Measurements from ENCODE around the gene AMPH. TPM values are rescaled to one million over a fixed set of nuclear protein-coding genes. Genes with fewer than 3 reads are reported as not detected.
"Not testable (repeated sequence)": the region's sequence is repeated elsewhere in the genome, so short reads cannot be mapped to it uniquely, and the experiment has no call there.

The AMPH gene
- total RNA-seq, 2 experiments from 2014 or later = 0.07 TPM; not detected in 1

GRCh38 chr7:38350777-38351176, 280.4 kb downstream of the AMPH start:
- DNase-seq; intact Hi-C loops (cut with micrococcal nuclease); H3K27me3 Mint-ChIP-seq (ENCODE audit: low read depth); H3K36me3 Mint-ChIP-seq (ENCODE audit: low read depth); H3K9me3 Mint-ChIP-seq: not testable (repeated sequence)
- Mint-ChIP-seq H3K4me3 (peak overlapping the region; percentile 79), H3K4me1 (ENCODE audit: low read depth) (peaks cover 24% of the 10 kb centered on the region), H3K27ac (peak overlapping the region; percentile 96)
- CTCF ChIA-PET = interaction anchor here (0.7 kb wide), 1 partner anchor 15 kb away, joined by 3 read pairs; no protein-coding TSS in a partner anchor

GRCh38 chr7:38349869-38350583, 281.1 kb downstream of the AMPH start:
- H3K27me3 Mint-ChIP-seq (ENCODE audit: low read depth); intact Hi-C loops (cut with micrococcal nuclease); H3K9me3 Mint-ChIP-seq; H3K36me3 Mint-ChIP-seq (ENCODE audit: low read depth): not testable (repeated sequence)
- Mint-ChIP-seq H3K4me3 (peak overlapping the region; percentile 79), H3K27ac (peak overlapping the region; percentile 96), H3K4me1 (ENCODE audit: low read depth) (peaks cover 25% of the 10 kb centered on the region)
- peak; percentile 65 for DNase-seq
- CTCF ChIA-PET = interaction anchor here (0.6 to 1.1 kb wide), 6 partner anchors 9 to 127 kb away, joined by 3 to 4 read pairs (median 4); no protein-coding TSS in a partner anchor

- H3K36me3 Mint-ChIP-seq (ENCODE audit: low read depth); intact Hi-C loops (cut with micrococcal nuclease); H3K9me3 Mint-ChIP-seq; H3K27me3 Mint-ChIP-seq (ENCODE audit: low read depth); DNase-seq: not testable (repeated sequence)
- H3K4me3 Mint-ChIP-seq = peak overlapping the region; percentile 79
- H3K4me1 Mint-ChIP-seq (ENCODE audit: low read depth) = peaks cover 28% of the 10 kb centered on the region
- CTCF ChIA-PET = interaction anchor here (0.6 to 1.9 kb wide), 6 partner anchors 9 to 127 kb away, joined by 3 to 5 read pairs (median 4); no protein-coding TSS in a partner anchor
- H3K27ac Mint-ChIP-seq = peak overlapping the region; percentile 96
Measured at GRCh38 chr7:38349126-38349795, 281.9 kb downstream of the AMPH start.

DNA sequence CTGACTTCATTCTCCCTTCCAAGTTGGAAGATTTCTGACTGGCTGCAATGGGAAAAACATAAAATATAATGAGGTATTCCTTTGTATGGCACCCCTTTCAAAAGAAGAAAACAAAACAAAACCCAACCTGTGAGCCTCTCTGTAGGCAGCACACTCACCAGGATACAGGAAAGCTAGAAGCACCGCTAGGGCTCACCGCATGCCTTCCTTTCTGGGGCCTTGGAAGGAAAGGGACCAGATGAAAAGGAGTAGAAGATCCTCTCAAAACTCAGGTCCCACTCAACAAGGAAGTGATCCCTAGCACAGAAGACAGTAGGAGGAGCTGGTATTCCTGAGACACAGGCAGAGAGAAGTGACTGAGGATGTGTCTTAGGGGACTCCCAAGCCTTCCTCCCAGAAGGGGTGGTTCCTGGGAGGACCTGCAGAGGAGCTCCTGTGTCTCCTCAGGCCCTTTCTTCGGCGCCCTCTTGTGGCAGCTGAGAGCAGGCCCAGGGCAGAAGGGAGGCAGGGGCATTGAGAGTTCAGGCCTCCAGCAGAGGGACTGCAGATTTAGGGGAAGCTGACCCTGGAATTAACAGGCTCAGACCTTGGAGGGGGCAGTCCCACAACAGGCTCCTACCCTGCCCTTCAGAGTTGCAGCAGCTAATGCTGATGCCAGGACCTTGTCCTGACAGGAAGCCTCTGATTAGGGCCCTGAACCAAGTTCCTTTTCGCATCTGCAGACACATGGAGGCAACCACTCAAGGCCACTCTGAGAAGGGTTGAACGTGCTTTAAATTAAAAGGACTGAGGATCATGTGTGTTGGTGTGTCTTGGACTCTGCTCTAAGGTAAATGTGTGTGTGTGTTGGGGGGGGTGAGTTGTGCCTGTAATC, 285.6 kb downstream of the AMPH start:
- Mint-ChIP-seq H3K27ac (peak overlapping the region; percentile 64), H3K4me1 (ENCODE audit: low read depth) (peaks cover 42% of the 10 kb centered on the region), H3K4me3 (peak overlapping the region; percentile 45)
- DNase-seq = peak; percentile 81
- CTCF ChIA-PET = interaction anchor here (0.6 to 3.3 kb wide), 12 partner anchors 10 to 857 kb away, joined by 3 to 45 read pairs (median 6); no protein-coding TSS in a partner anchor
- not testable (repeated sequence) for H3K36me3 Mint-ChIP-seq (ENCODE audit: low read depth); H3K27me3 Mint-ChIP-seq (ENCODE audit: low read depth); H3K9me3 Mint-ChIP-seq
- intact Hi-C loops (cut with micrococcal nuclease) = loop anchor here (1.0 kb wide), 2 partner anchors 10 to 13 kb away; no protein-coding TSS in a partner anchor

GRCh38 chr7:38344741-38345140, 286.4 kb downstream of the AMPH start:
- H3K4me3 Mint-ChIP-seq = peak overlapping the region; percentile 45
- H3K27me3 Mint-ChIP-seq (ENCODE audit: low read depth); H3K9me3 Mint-ChIP-seq; H3K36me3 Mint-ChIP-seq (ENCODE audit: low read depth): not testable (repeated sequence)
- peak overlapping the region; percentile 70 for H3K27ac Mint-ChIP-seq
- peak; percentile 47 for DNase-seq
- CTCF ChIA-PET = interaction anchor here (0.8 to 3.3 kb wide), 9 partner anchors 9 to 129 kb away, joined by 3 to 45 read pairs (median 6); no protein-coding TSS in a partner anchor
- intact Hi-C loops (cut with micrococcal nuclease) = loop anchor here (1.0 kb wide), 2 partner anchors 9 to 14 kb away; no protein-coding TSS in a partner anchor
- H3K4me1 Mint-ChIP-seq (ENCODE audit: low read depth) = peaks cover 47% of the 10 kb centered on the region

DNA sequence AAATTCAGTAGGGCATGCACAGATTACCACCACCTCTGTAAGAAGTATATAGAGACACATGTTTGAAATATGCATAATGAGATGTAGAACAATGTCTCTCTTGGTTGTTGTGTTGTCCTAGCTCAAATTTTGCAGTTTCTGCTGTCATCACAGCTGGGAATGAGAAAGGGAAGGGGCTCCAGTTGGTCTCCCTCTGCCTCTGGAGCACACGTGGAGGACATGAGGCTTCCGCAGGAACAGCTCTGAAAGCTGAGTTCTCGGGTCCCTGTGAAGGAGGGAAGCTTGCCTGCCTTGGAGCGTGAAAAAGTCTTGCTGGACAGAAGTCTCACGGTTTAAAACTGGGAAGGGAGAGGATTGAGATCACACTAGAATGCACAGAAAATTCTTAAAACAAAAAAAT, 289.0 kb downstream of the AMPH start:
- CTCF ChIA-PET = interaction anchor here (1.1 kb wide), 1 partner anchor 12 kb away, joined by 3 read pairs; no protein-coding TSS in a partner anchor
- H3K36me3 Mint-ChIP-seq (ENCODE audit: low read depth); H3K27ac Mint-ChIP-seq; H3K27me3 Mint-ChIP-seq (ENCODE audit: low read depth); H3K9me3 Mint-ChIP-seq; intact Hi-C loops (cut with micrococcal nuclease); DNase-seq: not testable (repeated sequence)
- Mint-ChIP-seq H3K4me1 (ENCODE audit: low read depth) (peaks cover 48% of the 10 kb centered on the region), H3K4me3 (peak overlapping the region; percentile 36)

DNA sequence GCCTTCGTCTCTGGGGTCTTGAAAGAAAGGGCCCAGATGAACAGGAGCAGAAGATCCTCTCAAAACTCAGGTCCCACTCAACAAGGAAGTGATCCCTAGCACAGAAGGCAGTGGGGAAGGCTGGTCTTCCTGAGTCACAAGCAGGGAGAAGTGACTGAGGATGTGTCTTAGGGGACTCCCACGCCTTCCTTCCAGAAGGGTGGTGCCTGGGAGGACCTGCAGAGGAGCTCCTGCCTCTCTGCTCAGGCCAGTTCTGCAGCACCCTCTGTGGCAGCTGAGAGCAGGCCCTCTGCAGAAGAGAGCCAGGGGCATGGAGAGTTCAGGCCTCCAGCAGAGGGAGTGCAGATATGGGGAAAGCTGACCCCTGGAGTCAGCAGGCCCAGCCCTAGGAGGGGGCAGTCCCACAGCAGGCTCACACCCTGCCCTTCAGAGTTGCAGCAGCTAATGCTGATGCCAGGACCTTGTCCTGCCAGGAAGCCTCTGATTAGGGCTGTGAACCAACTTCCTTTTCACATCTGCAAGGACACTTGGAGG, 289.9 kb downstream of the AMPH start:
- H3K27ac Mint-ChIP-seq; DNase-seq; intact Hi-C loops (cut with micrococcal nuclease); H3K4me3 Mint-ChIP-seq; H3K36me3 Mint-ChIP-seq (ENCODE audit: low read depth); H3K27me3 Mint-ChIP-seq (ENCODE audit: low read depth); H3K9me3 Mint-ChIP-seq: not testable (repeated sequence)
- H3K4me1 Mint-ChIP-seq (ENCODE audit: low read depth) = peaks cover 53% of the 10 kb centered on the region
- CTCF ChIA-PET = interaction anchor here (1.0 to 2.4 kb wide), 3 partner anchors 18 to 125 kb away, joined by 3 to 15 read pairs (median 8); no protein-coding TSS in a partner anchor

- DNase-seq = no peak
- Mint-ChIP-seq H3K36me3 (ENCODE audit: low read depth) (no peaks in the 10 kb centered on the region), H3K4me3 (no peak overlapping the region), H3K27me3 (ENCODE audit: low read depth) (no peaks in the 10 kb centered on the region), H3K9me3 (no peaks in the 10 kb centered on the region), H3K27ac (peak overlapping the region; percentile 36), H3K4me1 (ENCODE audit: low read depth) (peaks cover 53% of the 10 kb centered on the region)
- CTCF ChIA-PET = interaction anchor here (0.6 to 2.4 kb wide), 5 partner anchors 19 to 1588 kb away, joined by 3 to 15 read pairs (median 7); no protein-coding TSS in a partner anchor
- intact Hi-C loops (cut with micrococcal nuclease) = loop anchor here (5.0 kb wide), 1 partner anchor 32 kb away; no protein-coding TSS in a partner anchor
Measured at GRCh38 chr7:38339953-38340819, 291.0 kb downstream of the AMPH start.

DNA sequence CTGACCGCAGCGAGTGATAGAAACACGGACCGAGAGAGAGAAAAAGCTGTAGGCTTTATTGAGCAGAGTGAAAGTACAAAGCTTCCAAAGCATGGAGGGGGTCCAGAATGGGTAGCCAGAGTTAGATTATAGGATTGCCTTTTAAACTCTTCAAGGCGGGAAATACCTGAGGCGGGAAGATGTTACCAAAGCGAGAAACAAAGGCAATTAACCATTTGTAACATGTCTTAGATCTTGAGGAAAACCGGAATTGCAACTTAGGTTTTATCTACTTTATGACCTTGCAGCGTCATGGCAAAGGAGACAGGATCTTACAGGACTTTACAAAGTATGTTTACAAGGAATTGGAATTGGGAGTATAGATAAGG, 295.0 kb downstream of the AMPH start:
- CTCF ChIA-PET = interaction anchor here (0.9 to 3.5 kb wide), 26 partner anchors 9 to 227 kb away, joined by 3 to 80 read pairs (median 7); partner anchors contain the start of gene STARD3NL
- not testable (repeated sequence) for H3K27me3 Mint-ChIP-seq (ENCODE audit: low read depth); H3K9me3 Mint-ChIP-seq; H3K36me3 Mint-ChIP-seq (ENCODE audit: low read depth); DNase-seq
- Mint-ChIP-seq H3K4me1 (ENCODE audit: low read depth) (peaks cover 40% of the 10 kb centered on the region), H3K4me3 (peak overlapping the region; percentile 32), H3K27ac (peak overlapping the region; percentile 77)
- intact Hi-C loops (cut with micrococcal nuclease) = loop anchor here (5.0 kb wide), 1 partner anchor 36 kb away; no protein-coding TSS in a partner anchor

DNA sequence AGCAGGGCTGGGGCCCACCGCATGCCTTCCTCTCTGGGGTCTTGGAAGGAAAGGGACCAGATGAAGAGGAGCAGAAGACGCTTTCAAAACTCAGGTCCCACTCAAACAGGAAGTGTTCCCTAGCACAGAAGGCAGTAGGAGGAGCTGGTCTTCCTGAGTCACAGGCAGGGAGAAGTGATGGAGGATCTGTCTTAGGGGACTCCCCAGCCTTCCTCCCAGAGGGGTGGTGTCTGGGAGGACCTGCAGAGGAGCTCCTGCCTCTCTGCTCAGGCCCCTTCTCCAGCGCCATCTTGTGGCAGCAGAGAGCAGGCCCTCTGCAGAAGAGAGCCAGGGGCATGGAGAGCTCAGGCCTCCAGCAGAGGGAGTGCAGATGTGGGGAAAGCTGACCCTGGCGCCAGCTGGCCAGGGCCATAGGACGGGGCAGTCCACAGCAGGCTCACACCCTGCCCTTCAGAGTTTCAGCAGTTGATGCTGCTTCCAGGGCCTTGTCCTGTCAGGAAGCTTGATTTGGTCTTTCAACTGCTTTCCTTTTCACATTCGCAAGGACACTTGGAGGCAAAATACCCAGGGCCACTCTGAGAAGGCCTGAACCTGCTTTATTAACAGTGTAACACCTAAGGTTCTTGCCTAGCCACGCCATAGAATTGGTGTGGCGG, 295.6 kb downstream of the AMPH start:
- CTCF ChIA-PET = interaction anchor here (0.6 to 3.5 kb wide), 36 partner anchors 9 to 1739 kb away, joined by 3 to 80 read pairs (median 6); partner anchors contain the start of gene STARD3NL
- H3K27ac Mint-ChIP-seq = peak overlapping the region; percentile 77
- intact Hi-C loops (cut with micrococcal nuclease) = loop anchor here (1.0 to 5.0 kb wide), 4 partner anchors 10 to 228 kb away; no protein-coding TSS in a partner anchor
- peak overlapping the region; percentile 43 for H3K4me3 Mint-ChIP-seq
- H3K27me3 Mint-ChIP-seq (ENCODE audit: low read depth) = no peaks in the 10 kb centered on the region
- DNase-seq = peak; percentile 90
- no peaks in the 10 kb centered on the region for H3K36me3 Mint-ChIP-seq (ENCODE audit: low read depth)
- peaks cover 39% of the 10 kb centered on the region for H3K4me1 Mint-ChIP-seq (ENCODE audit: low read depth)
- no peaks in the 10 kb centered on the region for H3K9me3 Mint-ChIP-seq

All from activated naive CD4-positive, alpha-beta T cell treated with anti-CD3 and anti-CD28 coated beads for 36 hours (primary cell).